Kidney epithelial cell (primary cell): ENCODE data around the gene ALDH18A1. TPM values are rescaled to one million over a fixed set of nuclear protein-coding genes. Genes with fewer than 3 reads are reported as not detected.

ENCODE experiments used
- DNase-seq: peaks from one replicate; pipeline ENCODE4 v3.0.0-alpha.2; 2010; ENCODE audit warnings: low read depth
- H3K27me3 ChIP-seq: 2 replicates; pipeline ENCODE4 v1.6.0; 2011; ENCODE audit warnings: low read length; ENCODE audit not compliant: control insufficient read depth, insufficient read depth
- H3K36me3 ChIP-seq: 2 replicates; pipeline ENCODE4 v1.5.1; 2011; ENCODE audit warnings: low read length; ENCODE audit not compliant: control insufficient read depth, insufficient read depth
- H3K4me3 ChIP-seq: 2 replicates; pipeline ENCODE4 v1.5.1; 2011; ENCODE audit warnings: low read depth, mild to moderate bottlenecking, control low read depth, low read length
- CTCF ChIP-seq: IDR thresholded peaks from 2 replicates; pipeline ENCODE4 v1.5.1; 2011; ENCODE audit warnings: mild to moderate bottlenecking, moderate library complexity, low read length, control low read depth, inconsistent platforms; ENCODE audit not compliant: insufficient read depth, poor library complexity, severe bottlenecking
- total RNA-seq: library from RNA; depleted of rRNA; stranded (reverse); fragments of >200 nt; gene quantifications from 2 replicates; pipeline ENCODE4 v1.2.3, GENCODE V29; 2015

ALDH18A1 gene
- total RNA-seq, 1 donor from 2014 or later, result 51.2 TPM

GRCh38 chr10:95574649-95575365 is 81.7 kb downstream of the ALDH18A1 start:
- Histone ChIP-seq H3K36me3 (no peaks in the 10 kb centered on the region), H3K27me3 (no peaks in the 10 kb centered on the region), H3K4me3 (no peak overlapping the region)
- no peak for TF ChIP-seq CTCF
- no peak for DNase-seq

GRCh38 chr10:95573964-95574604 is 82.4 kb downstream of the ALDH18A1 start:
- DNase-seq, result no peak
- no peak for TF ChIP-seq CTCF
- H3K27me3 ChIP-seq, result no peaks in the 10 kb centered on the region
- H3K36me3 ChIP-seq, result no peaks in the 10 kb centered on the region
- H3K4me3 ChIP-seq, result no peak overlapping the region

- no peaks in the 10 kb centered on the region for H3K27me3 ChIP-seq
- no peaks in the 10 kb centered on the region for H3K36me3 ChIP-seq
- H3K4me3 ChIP-seq, result no peak overlapping the region
- no peak for TF ChIP-seq CTCF
- no peak for DNase-seq
Observed at GRCh38 chr10:95573527-95573926, 83.0 kb downstream of the ALDH18A1 start.

- no peak for DNase-seq
- TF ChIP-seq CTCF, result no peak
- Histone ChIP-seq H3K27me3 (no peaks in the 10 kb centered on the region), H3K36me3 (no peaks in the 10 kb centered on the region), H3K4me3 (no peak overlapping the region)
Observed at GRCh38 chr10:95572131-95572820, 84.2 kb downstream of the ALDH18A1 start.

GRCh38 chr10:95571390-95571789 is 85.1 kb downstream of the ALDH18A1 start:
- DNase-seq, result no peak
- TF ChIP-seq CTCF, result no peak
- no peaks in the 10 kb centered on the region for H3K27me3 ChIP-seq
- no peak overlapping the region for H3K4me3 ChIP-seq
- H3K36me3 ChIP-seq, result no peaks in the 10 kb centered on the region
